Liver (tissue), 9 donors: Measurements from ENCODE around the gene SBNO1. TPM values are rescaled to one million over a fixed set of nuclear protein-coding genes. Genes with fewer than 3 reads are reported as not detected.
"Not testable (repeated sequence)": the region's sequence is repeated elsewhere in the genome, so short reads cannot be mapped to it uniquely, and the experiment has no call there.

ENCODE experiments used
- DNase-seq: peaks from one replicate; pipeline ENCODE4 v3.0.0-alpha.2; 2017; ENCODE audit warnings: low spot score
- H3K27ac ChIP-seq, 2 donors: one replicate each; pipeline ENCODE4 v1.7.0; 2013; ENCODE audit warnings: inconsistent platforms in 2 of 2, low read length in 2 of 2, control low read depth in 1 of 2, low read depth in 1 of 2, mild to moderate bottlenecking in 1 of 2
- H3K27me3 ChIP-seq, 4 donors: one replicate each; pipeline versions ENCODE4 v1.6.1 to v1.7.0; 2013; ENCODE audit warnings: low read length in 3 of 4, inconsistent platforms in 1 of 4, mild to moderate bottlenecking in 1 of 4, moderate library complexity in 1 of 4; ENCODE audit not compliant: control insufficient read depth in 4 of 4, insufficient read depth in 4 of 4
- H3K36me3 ChIP-seq, 4 donors: one replicate each; pipeline versions ENCODE4 v1.6.1 to v1.7.0; 2013; ENCODE audit warnings: low read length in 3 of 4, mild to moderate bottlenecking in 3 of 4, low read depth in 1 of 4, moderate library complexity in 1 of 4; ENCODE audit not compliant: control insufficient read depth in 4 of 4, insufficient read depth in 3 of 4
- H3K4me1 ChIP-seq, 4 donors: one replicate each; pipeline versions ENCODE4 v1.6.1 to v1.7.0; 2013; ENCODE audit warnings: low read length in 3 of 4, mild to moderate bottlenecking in 3 of 4, moderate library complexity in 1 of 4; ENCODE audit not compliant: control insufficient read depth in 4 of 4, insufficient read depth in 4 of 4
- H3K4me3 ChIP-seq, 3 donors: one replicate each; pipeline versions ENCODE4 v1.6.1 to v1.7.0; 2013; ENCODE audit warnings: low read length in 3 of 3, control low read depth in 1 of 3, low read depth in 1 of 3, mild to moderate bottlenecking in 1 of 3
- H3K9ac ChIP-seq, 2 donors: one replicate each; pipeline ENCODE4 v1.7.0; 2013; ENCODE audit warnings: low read length in 2 of 2, mild to moderate bottlenecking in 2 of 2, moderate library complexity in 2 of 2, control low read depth in 1 of 2, low read depth in 1 of 2
- H3K9me3 ChIP-seq, 4 donors: one replicate each; pipeline versions ENCODE4 v1.6.1 to v1.7.0; 2013; ENCODE audit warnings: low read length in 3 of 4; ENCODE audit not compliant: control insufficient read depth in 4 of 4
- CTCF ChIP-seq: fragments of 150-350 bp; IDR thresholded peaks from 2 replicates; pipeline ENCODE4 v1.5.1; 2017; ENCODE audit warnings: improper control_type of control experiment, low read depth, low read length; ENCODE audit not compliant: missing input control
- FOXA1 ChIP-seq: IDR thresholded peaks from 2 replicates; pipeline ENCODE4 v1.6.1; 2016; ENCODE audit warnings: antibody characterized with exemption
- FOXA2 ChIP-seq: IDR thresholded peaks from 2 replicates; pipeline ENCODE4 v1.6.1; 2016; ENCODE audit warnings: antibody characterized with exemption
- GABPA ChIP-seq, 2 donors: IDR thresholded peaks in 1 of 2; conservative IDR thresholded peaks in 1 of 2; 2 replicates each; pipeline ENCODE4 v1.6.1; 2016; ENCODE audit warnings: antibody characterized with exemption in 2 of 2, mild to moderate bottlenecking in 1 of 2, moderate library complexity in 1 of 2
- HNF4A ChIP-seq, 2 donors: conservative IDR thresholded peaks; 2 replicates each; pipeline ENCODE4 v1.6.1; 2016; ENCODE audit warnings: antibody characterized with exemption in 2 of 2, mild to moderate bottlenecking in 2 of 2
- HNF4G ChIP-seq: IDR thresholded peaks from 2 replicates; pipeline ENCODE4 v1.6.1; 2016; ENCODE audit warnings: antibody characterized with exemption
- JUND ChIP-seq, 2 donors: IDR thresholded peaks; 2 replicates each; pipeline ENCODE4 v1.6.1; 2016; ENCODE audit warnings: antibody characterized with exemption in 2 of 2
- MAX ChIP-seq: IDR thresholded peaks from 2 replicates; pipeline ENCODE4 v1.6.1; 2016; ENCODE audit warnings: antibody characterized with exemption
- NR2F2 ChIP-seq: IDR thresholded peaks from 2 replicates; pipeline ENCODE4 v1.6.1; 2016; ENCODE audit warnings: antibody characterized with exemption
- RAD21 ChIP-seq, 2 donors: IDR thresholded peaks; 2 replicates each; pipeline ENCODE4 v1.6.1; 2016; ENCODE audit warnings: antibody characterized with exemption in 2 of 2, mild to moderate bottlenecking in 2 of 2
- REST ChIP-seq: IDR thresholded peaks from 2 replicates; pipeline ENCODE4 v1.6.1; 2016; ENCODE audit warnings: antibody characterized with exemption, mild to moderate bottlenecking
- RXRA ChIP-seq, 2 donors: IDR thresholded peaks; 2 replicates each; pipeline ENCODE4 v1.6.1; 2017 to 2018; ENCODE audit warnings: antibody characterized with exemption in 2 of 2, mild to moderate bottlenecking in 1 of 2
- SP1 ChIP-seq: IDR thresholded peaks from 2 replicates; pipeline ENCODE4 v1.6.1; 2018; ENCODE audit warnings: antibody characterized with exemption, mild to moderate bottlenecking
- TAF1 ChIP-seq: conservative IDR thresholded peaks from 2 replicates; pipeline ENCODE4 v1.6.1; 2016; ENCODE audit warnings: antibody characterized with exemption, mild to moderate bottlenecking
- YY1 ChIP-seq: IDR thresholded peaks from 2 replicates; pipeline ENCODE4 v1.6.1; 2016; ENCODE audit warnings: antibody characterized with exemption, mild to moderate bottlenecking
- WGBS: extraction: QIAGEN DNeasy Blood & Tissue Kit; methylation state at CpG from one replicate; pipeline ENCODE4 v1.1.7; 2013; 5-methylcytosine and 5-hydroxymethylcytosine counted together
- polyA plus RNA-seq, 2 donors: library from polyadenylated mRNA; stranded (reverse) in 1 of 2; unstranded in 1 of 2; fragments of 200-250 nt in 1 of 2; fragments of >200 nt in 1 of 2; fragmentation: Nextera tagmentation in 1 of 2; extraction: Ambion mirVana in 1 of 2; gene quantifications; one replicate each; pipeline versions ENCODE4 v1.2.1 to v1.2.3, GENCODE V29; 2013 to 2015
- total RNA-seq, 2 donors: library from RNA; depleted of rRNA; stranded (reverse); fragments of >200 nt; gene quantifications; one replicate each; pipeline ENCODE4 v1.2.3, GENCODE V29; 2014
- TF ChIP-seq, protein P1 (sequence below): IDR thresholded peaks from 2 replicates; pipeline ENCODE4 v1.6.1; 2016; ENCODE audit warnings: antibody characterized with exemption
- TF ChIP-seq, protein P2 (sequence below): IDR thresholded peaks from 2 replicates; pipeline ENCODE4 v1.6.1; 2016; ENCODE audit warnings: antibody characterized with exemption
- donor health status: healthy.
- donor health status: healthy.
- donor health status: healthy.
- donor health status: healthy.
- donor health status: healthy.

Gene SBNO1
- total and polyA plus RNA-seq, 4 donors: 4.0 to 19.8 (median 10.4) TPM

GRCh38 chr12:123387508-123388176, 23.0 kb upstream of the SBNO1 start:
- H3K36me3 ChIP-seq: peaks cover 4 to 13% (median 9%) of the 10 kb centered on the region in 4 donors
- H3K4me1 ChIP-seq: peaks cover 11 to 29% (median 23%) of the 10 kb centered on the region in 4 donors
- H3K4me3 ChIP-seq: peak overlapping the region in 2 of 3 donors; percentile 76 to 88
- H3K27ac ChIP-seq: peak overlapping the region; percentile 89 to 93
- H3K9ac ChIP-seq: peak overlapping the region in 1 of 2 donors; percentile 69
- no peaks in the 10 kb centered on the region for H3K27me3 ChIP-seq
- 75% methylated on average over 8 of the region's 8 CpGs for WGBS
- no peaks in the 10 kb centered on the region for H3K9me3 ChIP-seq
- TF ChIP-seq, protein P1, sequence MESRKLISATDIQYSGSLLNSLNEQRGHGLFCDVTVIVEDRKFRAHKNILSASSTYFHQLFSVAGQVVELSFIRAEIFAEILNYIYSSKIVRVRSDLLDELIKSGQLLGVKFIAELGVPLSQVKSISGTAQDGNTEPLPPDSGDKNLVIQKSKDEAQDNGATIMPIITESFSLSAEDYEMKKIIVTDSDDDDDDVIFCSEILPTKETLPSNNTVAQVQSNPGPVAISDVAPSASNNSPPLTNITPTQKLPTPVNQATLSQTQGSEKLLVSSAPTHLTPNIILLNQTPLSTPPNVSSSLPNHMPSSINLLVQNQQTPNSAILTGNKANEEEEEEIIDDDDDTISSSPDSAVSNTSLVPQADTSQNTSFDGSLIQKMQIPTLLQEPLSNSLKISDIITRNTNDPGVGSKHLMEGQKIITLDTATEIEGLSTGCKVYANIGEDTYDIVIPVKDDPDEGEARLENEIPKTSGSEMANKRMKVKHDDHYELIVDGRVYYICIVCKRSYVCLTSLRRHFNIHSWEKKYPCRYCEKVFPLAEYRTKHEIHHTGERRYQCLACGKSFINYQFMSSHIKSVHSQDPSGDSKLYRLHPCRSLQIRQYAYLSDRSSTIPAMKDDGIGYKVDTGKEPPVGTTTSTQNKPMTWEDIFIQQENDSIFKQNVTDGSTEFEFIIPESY: no peak
- TF ChIP-seq RXRA (IDR thresholded peaks at IDR 0.05) (no peak), FOXA1 (no peak), SP1 (no peak), FOXA2 (no peak), TAF1 (no peak), CTCF (no peak), NR2F2 (no peak), HNF4A (conservative IDR thresholded peaks at IDR 0.05) (no peak), REST (no peak), YY1 (no peak), JUND (IDR thresholded peaks at IDR 0.05) (no peak), HNF4G (no peak), GABPA (IDR thresholded peaks at IDR 0.05 in 1 of 2, conservative IDR thresholded peaks at IDR 0.05 in 1 of 2) (no peak), RAD21 (IDR thresholded peaks at IDR 0.05) (no peak), MAX (no peak)
- TF ChIP-seq, protein P2, sequence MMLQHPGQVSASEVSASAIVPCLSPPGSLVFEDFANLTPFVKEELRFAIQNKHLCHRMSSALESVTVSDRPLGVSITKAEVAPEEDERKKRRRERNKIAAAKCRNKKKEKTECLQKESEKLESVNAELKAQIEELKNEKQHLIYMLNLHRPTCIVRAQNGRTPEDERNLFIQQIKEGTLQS: no peak
- peak; percentile 60 for DNase-seq

DNA sequence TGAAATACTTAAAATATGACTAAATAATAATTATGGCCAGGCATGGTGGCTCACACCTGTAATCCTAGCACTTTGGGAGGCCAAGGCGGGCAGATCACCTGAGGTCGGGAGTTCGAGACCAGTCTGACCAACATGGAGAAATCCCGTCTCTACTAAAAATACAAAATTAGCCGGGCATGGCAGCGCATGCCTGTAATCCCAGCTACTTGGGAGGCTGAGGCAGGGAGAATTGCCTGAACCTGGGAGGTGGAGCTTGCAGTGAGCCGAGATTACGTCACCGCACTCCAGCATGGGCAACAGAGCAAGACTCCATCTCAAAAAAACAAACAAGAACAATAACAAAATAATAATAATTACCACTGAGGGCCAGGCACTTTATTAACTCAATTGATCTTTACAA, 20.9 kb upstream of the SBNO1 start:
- not testable (repeated sequence) for H3K4me3 ChIP-seq, H3K9ac ChIP-seq, H3K9me3 ChIP-seq, DNase-seq, H3K27ac ChIP-seq, H3K27me3 ChIP-seq, H3K36me3 ChIP-seq
- H3K4me1 ChIP-seq: peaks cover 11 to 27% (median 23%) of the 10 kb centered on the region in 4 donors
- 94% methylated on average over 9 of the region's 9 CpGs for WGBS
